Hepatic stellate cell (primary cell): Measurements from ENCODE around the gene KRT84.
"Not testable (repeated sequence)": the region's sequence is repeated elsewhere in the genome, so short reads cannot be mapped to it uniquely, and the experiment has no call there.

Experiments used
- DNase-seq: peaks from one replicate; pipeline ENCODE4 v3.0.0; 2011; ENCODE audit warnings: low spot score

KRT84 gene

DNA sequence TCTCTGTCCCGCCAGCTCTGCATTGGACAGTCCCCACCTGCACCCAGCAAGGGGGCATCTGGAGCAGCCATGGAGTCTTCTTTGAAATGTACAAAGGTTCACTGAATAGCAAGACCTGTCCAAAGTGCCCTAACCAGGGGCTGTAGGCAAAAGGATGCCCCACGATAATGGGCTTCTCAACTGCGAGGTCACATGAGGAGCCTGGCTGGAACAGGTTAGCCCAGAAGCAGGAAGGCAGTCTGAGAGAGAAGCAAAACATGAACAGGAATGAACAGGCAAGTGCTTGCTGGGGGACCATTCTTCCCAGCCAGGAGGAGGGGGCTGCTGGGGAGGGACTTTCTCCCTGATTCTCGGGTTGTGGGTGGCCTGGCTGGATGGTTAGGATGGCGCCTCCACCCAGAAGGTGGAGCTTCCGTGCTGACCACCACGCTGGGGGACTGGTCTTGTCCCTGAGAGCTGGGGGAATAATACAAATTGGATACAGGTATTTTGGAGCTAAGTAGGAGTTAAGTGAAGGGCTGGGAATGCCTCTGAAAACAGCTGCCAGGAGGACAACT is 25.3 kb downstream of the KRT84 start:
- DNase-seq, result no peak

GRCh38 chr12:52359621-52360061 is 25.8 kb downstream of the KRT84 start:
- DNase-seq, result no peak

DNA sequence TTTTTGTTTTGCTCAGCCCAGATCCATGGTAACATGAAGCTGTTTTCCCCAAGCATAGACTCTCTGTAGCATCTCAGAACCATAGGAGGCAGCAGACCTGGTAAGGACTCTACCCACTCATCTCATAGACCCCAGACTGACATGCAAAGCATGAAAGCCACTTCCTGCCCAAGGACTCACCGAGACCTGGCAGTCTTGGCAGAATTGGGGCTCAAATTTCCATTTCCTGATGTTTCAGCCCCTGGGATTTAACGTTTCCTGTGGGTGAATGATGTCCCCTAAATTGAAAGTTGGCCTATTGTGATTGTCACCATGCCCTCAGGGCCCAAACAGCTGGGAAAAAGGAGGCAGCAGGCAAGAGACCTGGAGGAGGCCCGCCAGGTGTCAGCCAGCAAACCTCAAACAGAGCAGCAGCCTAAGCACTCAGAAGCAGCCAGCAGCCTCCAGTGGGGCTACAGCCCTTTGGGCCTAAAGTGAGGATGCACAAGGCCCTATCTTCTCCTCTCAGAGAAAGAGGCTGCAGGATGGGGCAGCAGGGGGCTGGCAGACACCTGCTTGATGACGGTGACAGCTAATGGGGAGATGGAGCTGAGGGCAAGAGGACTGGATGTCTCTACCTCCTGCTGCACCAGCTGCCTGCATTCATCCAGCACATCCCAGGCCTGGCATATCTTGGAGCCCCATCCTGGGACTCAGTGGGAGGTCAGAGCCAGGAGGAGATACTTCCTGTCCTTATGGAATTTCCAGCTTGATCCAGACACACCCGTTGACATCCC is 26.7 kb downstream of the KRT84 start:
- no peak for DNase-seq

- no peak for DNase-seq
Observed at GRCh38 chr12:52356762-52357580, 28.5 kb downstream of the KRT84 start.

DNA sequence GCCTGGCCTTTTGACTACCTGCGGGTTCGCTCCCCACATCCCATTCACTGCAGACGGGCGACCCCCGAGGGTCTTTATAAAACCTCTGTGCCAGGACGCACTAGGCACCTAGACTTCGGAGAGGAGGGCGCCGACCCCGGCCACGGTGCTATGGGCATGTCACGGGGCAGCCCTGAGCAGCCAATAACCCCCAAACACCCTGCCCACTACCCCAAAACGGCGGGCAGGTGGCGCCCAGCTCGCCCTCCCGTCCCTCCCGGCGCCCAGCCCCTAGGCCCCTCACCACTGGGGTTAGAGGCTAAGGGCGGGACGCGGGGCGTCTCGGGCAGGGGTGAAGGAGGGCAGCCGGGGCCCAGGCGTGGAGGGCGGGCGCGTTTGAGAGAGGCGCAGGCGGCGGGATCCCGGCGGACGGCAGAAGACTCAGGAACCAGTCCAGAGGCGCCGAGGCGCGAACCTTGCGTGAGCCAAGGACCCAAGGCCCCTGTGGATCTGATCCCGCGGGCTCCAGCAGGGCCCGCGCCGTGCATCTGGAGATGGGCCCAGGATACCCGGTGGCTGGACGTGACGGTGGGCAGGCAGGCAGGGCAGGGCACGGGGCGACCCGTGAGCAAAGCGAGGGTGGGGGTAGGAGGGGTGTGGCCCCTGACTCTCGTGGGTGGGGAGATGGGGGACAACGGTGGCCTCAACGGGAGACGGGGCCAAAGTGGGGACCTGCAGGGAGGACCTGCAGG is 29.3 kb downstream of the KRT84 start:
- no peak for DNase-seq

DNA sequence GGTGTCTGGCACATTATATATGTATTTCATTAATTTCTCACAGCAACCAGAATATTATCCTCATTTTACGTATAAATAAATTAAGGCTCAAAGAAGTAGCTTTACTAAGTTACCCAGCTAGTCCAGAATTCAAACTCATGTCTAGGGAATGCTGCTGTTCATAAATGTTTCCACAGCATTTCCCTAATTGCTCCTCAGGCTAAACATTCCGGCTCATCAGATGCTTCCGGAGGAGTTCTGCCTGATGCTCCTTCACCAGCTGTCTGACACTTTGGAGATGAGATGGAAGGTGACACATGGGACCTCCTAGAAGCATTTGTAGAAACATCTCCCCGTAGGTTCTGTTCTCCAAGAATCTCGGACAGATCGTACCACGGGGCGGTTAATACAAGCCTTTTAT is 30.3 kb downstream of the KRT84 start:
- DNase-seq, result no peak

GRCh38 chr12:52354200-52354599 is 31.3 kb downstream of the KRT84 start:
- no peak for DNase-seq

DNA sequence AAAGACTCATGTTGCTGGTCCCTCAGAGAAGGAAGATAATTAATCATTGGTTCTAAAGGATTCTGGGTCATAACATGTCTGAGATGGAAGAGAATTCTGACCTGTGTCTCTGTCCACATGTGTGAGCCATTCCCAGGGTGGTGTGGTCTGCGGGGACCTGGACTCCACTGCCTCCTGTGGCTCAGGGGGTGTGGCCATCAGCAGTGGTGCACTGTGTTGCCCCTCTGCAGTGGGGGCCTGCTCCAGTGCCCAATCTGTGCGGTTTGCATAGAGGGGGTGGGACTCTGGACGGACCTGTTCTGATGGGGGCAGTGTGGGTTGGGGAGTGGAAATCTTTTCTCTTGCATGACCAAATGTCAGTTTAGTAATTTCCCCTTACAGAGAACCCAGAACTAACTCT is 31.7 kb downstream of the KRT84 start:
- DNase-seq, result no peak

GRCh38 chr12:52352951-52353350 is 32.5 kb downstream of the KRT84 start:
- no peak for DNase-seq

DNA sequence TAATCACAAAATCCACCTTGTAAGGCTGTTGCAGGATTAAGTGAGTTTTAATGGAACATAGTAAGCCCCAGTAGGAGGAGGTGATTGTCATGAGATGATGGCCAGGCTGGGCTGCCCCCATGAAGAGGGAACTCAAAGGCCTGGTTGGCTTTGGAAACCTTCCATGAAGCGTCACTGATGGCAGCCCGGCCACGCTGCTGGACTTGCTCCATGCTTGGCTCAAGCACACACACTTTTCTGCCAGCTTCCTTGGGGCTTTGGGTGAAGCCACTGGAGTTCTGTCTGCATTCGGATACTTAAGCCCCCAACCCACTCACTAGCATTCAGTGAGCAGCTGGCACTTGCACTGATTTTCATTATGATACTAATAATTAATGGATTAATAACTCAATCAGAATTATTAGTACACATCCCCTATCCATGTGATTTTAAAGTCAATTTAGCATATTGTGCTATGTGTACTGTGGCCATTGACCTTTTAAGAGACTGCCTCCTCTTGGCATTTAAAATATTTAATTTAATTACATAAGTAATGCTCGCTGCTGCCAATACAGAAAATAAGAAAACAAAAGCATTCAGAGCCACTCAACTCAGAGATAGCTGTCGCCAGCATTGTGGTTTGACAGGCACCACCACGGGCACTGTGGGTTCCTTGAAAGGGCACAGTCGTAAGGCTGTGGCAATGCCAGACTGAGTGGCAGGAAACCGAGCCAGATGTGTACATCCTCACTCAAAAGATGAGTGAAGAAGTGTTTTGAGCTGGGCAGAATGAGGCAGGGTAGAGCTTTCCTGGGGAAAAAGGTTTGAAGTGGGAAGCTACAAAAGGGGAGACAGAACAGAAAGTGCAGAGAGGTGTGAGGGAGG is 34.0 kb downstream of the KRT84 start:
- no peak for DNase-seq

- DNase-seq, result no peak
Observed at GRCh38 chr12:52350786-52351185, 34.7 kb downstream of the KRT84 start.

- no peak for DNase-seq
Observed at GRCh38 chr12:52350021-52350620, 35.3 kb downstream of the KRT84 start.

DNA sequence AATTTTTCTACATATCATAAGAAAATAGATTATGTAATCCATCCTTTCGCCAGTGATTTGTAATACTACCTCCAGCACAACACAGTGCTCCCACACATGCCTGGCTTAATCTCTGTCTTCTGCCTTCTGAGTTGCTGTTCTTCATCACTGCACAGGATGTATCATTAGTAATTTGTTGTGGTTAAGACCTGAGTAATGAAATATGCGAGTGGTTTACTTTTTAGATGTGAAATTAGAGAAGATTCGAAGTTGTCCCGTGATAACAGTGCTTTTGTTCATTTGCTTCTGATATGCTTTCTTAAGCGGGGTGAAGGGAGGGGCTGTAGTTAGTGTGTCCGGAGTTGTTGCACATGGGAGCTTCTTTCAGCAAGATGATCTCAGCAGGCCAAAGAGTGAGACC is 36.3 kb downstream of the KRT84 start:
- DNase-seq, result no peak

- DNase-seq, result no peak
Observed at GRCh38 chr12:52347551-52348510, 37.6 kb downstream of the KRT84 start.

GRCh38 chr12:52347016-52347415 is 38.4 kb downstream of the KRT84 start:
- DNase-seq, result no peak

DNA sequence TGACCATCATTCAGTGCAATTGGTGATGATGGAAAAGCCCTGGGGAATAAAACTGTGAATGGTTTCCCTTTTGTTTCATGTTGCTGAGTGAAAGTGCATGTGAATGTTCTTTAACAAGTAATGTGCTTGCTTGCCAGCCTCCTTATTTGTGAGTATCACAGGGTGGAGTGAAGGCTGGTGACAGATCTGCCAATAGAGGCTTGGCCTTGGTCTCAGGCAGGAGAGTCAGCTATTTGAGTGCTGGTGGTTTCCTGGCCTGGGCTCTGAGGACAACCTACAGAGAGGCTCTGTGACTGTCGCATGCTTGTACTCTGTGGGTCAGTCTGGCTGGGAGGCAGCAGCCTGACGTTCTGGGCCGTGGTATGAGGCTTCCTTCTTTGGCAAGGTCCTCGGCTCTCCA is 38.9 kb downstream of the KRT84 start:
- no peak for DNase-seq

DNA sequence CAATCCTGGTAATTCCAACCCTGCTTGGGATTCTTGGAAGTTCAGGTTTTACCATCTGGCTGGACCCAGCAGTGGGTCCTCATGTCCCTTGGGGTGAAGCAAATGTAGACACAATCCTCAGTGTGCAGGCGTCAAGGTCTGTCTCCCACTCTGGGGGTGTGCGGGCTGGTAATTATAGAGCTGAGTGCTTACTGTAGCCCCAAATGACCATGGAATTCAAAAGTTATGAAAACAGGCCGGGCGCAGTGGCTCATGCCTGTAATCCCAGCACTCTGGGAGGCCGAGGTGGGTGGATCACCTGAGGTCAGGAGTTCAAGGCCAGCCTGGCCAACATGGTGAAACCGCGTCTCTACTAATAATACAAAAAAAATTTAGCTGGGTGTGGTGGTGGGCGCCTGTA is 40.4 kb downstream of the KRT84 start:
- DNase-seq, result not testable (repeated sequence)

DNA sequence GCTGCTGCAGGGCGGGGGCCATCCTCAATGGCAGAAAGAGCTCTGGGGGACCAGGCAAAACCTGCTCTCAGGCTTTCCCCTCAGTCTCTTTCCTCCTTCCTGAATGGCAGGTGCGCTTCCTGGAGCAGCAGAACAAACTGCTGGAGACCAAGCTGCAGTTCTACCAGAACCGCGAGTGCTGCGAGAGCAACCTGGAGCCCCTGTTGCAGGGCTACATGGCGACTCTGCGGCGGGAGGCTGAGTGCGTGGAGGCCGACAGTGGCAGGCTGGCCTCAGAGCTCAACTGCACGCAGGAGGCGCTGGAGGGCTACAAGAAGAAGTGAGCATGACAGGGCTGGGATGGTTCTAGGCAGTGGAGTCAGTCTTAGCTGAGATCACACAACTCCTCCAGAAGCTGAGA is 41.3 kb downstream of the KRT84 start:
- no peak for DNase-seq

DNA sequence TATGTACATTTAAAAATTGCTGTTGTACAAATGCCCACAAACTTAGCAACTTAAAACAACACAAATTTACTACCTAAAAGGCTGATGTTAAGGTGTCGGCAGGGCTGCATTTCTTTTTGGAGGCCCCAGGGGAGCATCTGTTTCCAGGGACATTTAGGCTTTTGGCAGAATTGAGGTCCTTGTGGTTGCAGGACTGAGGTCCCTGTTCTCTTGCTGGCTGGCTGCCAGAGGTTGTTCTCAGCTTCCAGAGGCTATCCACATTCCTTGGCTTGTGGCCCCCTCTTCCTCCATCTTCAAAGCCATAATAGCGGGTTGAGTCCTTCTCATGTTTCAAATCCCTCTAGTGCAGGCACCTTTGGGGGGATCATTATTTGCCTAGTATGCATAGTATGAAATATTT is 41.9 kb downstream of the KRT84 start:
- no peak for DNase-seq
